ENCODE data around the gene CRYBB3. TPM values are rescaled to one million over a fixed set of nuclear protein-coding genes. Genes with fewer than 3 reads are reported as not detected.

Gene CRYBB3
- total and polyA plus RNA-seq, 2 of the 4 experiments (the other 2 are of a cell fraction): not detected

GRCh38 chr22:25196326-25196725, 3.3 kb upstream of the CRYBB3 start:
- no peak overlapping the region for H4K5ac ChIP-seq (ENCODE audit: low read depth, low read length)
- no peak overlapping the region for H3K9ac ChIP-seq (ENCODE audit: low read depth, low read length)
- H4K20me1 ChIP-seq (ENCODE audit: insufficient read depth, low read length): no peaks in the 10 kb centered on the region
- no TSS peak for BruUV-seq (replicated peaks)
- no peaks in the 10 kb centered on the region for H3K79me1 ChIP-seq (ENCODE audit: low read depth in 1 of 2, low read length in 2 of 2)
- no peaks in the 10 kb centered on the region for H3K9me1 ChIP-seq (ENCODE audit: insufficient read depth, low read length)
- no peak overlapping the region for H2AFZ ChIP-seq (replicated peaks; ENCODE audit: low read length, poor library complexity)
- H3K56ac ChIP-seq (ENCODE audit: extremely low read depth, insufficient read depth, low read length): no peak overlapping the region
- H2AK5ac ChIP-seq (ENCODE audit: low read depth, low read length): no peak overlapping the region
- no peak overlapping the region for H2BK20ac ChIP-seq (ENCODE audit: low read depth, low read length)
- H3K27me3 ChIP-seq (ENCODE audit: control insufficient read depth, insufficient read depth, low read length): no peaks in the 10 kb centered on the region
- intact Hi-C loops (cut with micrococcal nuclease) (no loop called here), dilution Hi-C loops (cut with HindIII; ENCODE audit: low sequenced_read_pairs, unreplicated experiment) (no loop called here), in situ Hi-C loops (cut with MboI; ENCODE audit: low sequenced_read_pairs) (no loop called here)
- H3K27ac ChIP-seq (ENCODE audit: insufficient read depth, low read length): no peak overlapping the region
- no peak overlapping the region for H3K14ac ChIP-seq (replicated peaks; ENCODE audit: low read depth, low read length)
- no peak overlapping the region for H2BK120ac ChIP-seq (ENCODE audit: low read depth, low read length)
- no peak for TF ChIP-seq MAFK (IDR thresholded peaks at IDR 0.05; ENCODE audit: low read depth, low read length)
- no peak for TF ChIP-seq CTCF (conservative IDR thresholded peaks at IDR 0.05; ENCODE audit: low read depth, low read length)
- TF ChIP-seq MAZ (IDR thresholded peaks at IDR 0.05; ENCODE audit: borderline replicate concordance, low read depth, low read length): no peak
- no peak for TF ChIP-seq POLR2A (IDR thresholded peaks at IDR 0.05; ENCODE audit: low read depth, low read length)
- TF ChIP-seq SMC3 (IDR thresholded peaks at IDR 0.05; ENCODE audit: low read depth, low read length): no peak
- TF ChIP-seq CEBPB (IDR thresholded peaks at IDR 0.05; ENCODE audit: low read depth, low read length): no peak
- no peak for TF ChIP-seq RCOR1 (IDR thresholded peaks at IDR 0.05; ENCODE audit: insufficient replicate concordance, low read length)
- no peak for TF ChIP-seq ELK1 (IDR thresholded peaks at IDR 0.05; ENCODE audit: borderline replicate concordance, low read depth, low read length)
- TF ChIP-seq BHLHE40 (IDR thresholded peaks at IDR 0.05; ENCODE audit: low read depth, low read length): no peak
- TF ChIP-seq RFX5 (IDR thresholded peaks at IDR 0.05; ENCODE audit: low read depth, low read length): no peak
- no peak for TF ChIP-seq FOS (IDR thresholded peaks at IDR 0.05; ENCODE audit: low read depth, low read length)
- no peak for TF ChIP-seq MXI1 (IDR thresholded peaks at IDR 0.05; ENCODE audit: borderline replicate concordance, low read depth, low read length)
- TF ChIP-seq NFE2L2 (IDR thresholded peaks at IDR 0.05; ENCODE audit: low read depth, low read length): no peak
- H2AK9ac ChIP-seq (replicated peaks; ENCODE audit: low read depth, low read length, poor library complexity): no peak overlapping the region
- ATAC-seq (ENCODE audit: low read depth) (no peak), DNase-seq (no peak)
- no peak overlapping the region for H4K91ac ChIP-seq (ENCODE audit: insufficient read depth, low read depth, low read length)
- H3K4ac ChIP-seq (ENCODE audit: low read depth, low read length): no peak overlapping the region
- no peaks in the 10 kb centered on the region for H3K9me3 ChIP-seq (ENCODE audit: control insufficient read depth, insufficient read depth, low read length)
- no peaks in the 10 kb centered on the region for H3K4me1 ChIP-seq (ENCODE audit: control insufficient read depth, insufficient read depth, low read length)
- H4K8ac ChIP-seq (ENCODE audit: low read depth in 2 of 2, low read length in 2 of 2): no peak overlapping the region
- H3K18ac ChIP-seq (ENCODE audit: low read depth, low read length): no peak overlapping the region
- no peak overlapping the region for H3K4me3 ChIP-seq (ENCODE audit: insufficient read depth, low read depth, low read length)
- POLR2A ChIA-PET (ENCODE audit: unreplicated experiment): no interaction called here
- CTCF ChIA-PET: no interaction called here
- no peak overlapping the region for H2BK5ac ChIP-seq (ENCODE audit: low read depth, low read length, poor library complexity, severe bottlenecking)
- no peaks in the 10 kb centered on the region for H3K36me3 ChIP-seq (ENCODE audit: control insufficient read depth, insufficient read depth, low read length)
- H3K23ac ChIP-seq (ENCODE audit: low read depth, low read length): no peak overlapping the region
- no peak overlapping the region for H3K4me2 ChIP-seq (ENCODE audit: low read depth, low read length)
- WGBS, 2 experiments (ENCODE audit: extremely low coverage in 2 of 2, insufficient read length in 1 of 2): 66% methylated on average over 2 of the region's 5 CpGs; no CpG with 5 or more reads in 1 of the 2 experiments
- no peak overlapping the region for H2BK15ac ChIP-seq (ENCODE audit: low read depth, low read length)
